Mammary epithelial cell (primary cell): ENCODE data around the gene ERV3-1.
"Not testable (repeated sequence)": the region's sequence is repeated elsewhere in the genome, so short reads cannot be mapped to it uniquely, and the experiment has no call there.

Source experiments
- CTCF ChIP-seq, 2 donors: IDR thresholded peaks in 1 of 2; conservative IDR thresholded peaks in 1 of 2; 2 replicates each; pipeline ENCODE4 v1.5.1; 2011 to 2012; ENCODE audit warnings: inconsistent platforms in 2 of 2, low read length in 2 of 2, mild to moderate bottlenecking in 2 of 2, control low read depth in 1 of 2, low read depth in 1 of 2; ENCODE audit not compliant: insufficient read depth in 1 of 2; ENCODE audit errors: extremely low read depth in 1 of 2
- EZH2 ChIP-seq: IDR thresholded peaks from 2 replicates; pipeline ENCODE4 v1.6.1; 2012; ENCODE audit warnings: low read length, inconsistent platforms, borderline replicate concordance

DNA sequence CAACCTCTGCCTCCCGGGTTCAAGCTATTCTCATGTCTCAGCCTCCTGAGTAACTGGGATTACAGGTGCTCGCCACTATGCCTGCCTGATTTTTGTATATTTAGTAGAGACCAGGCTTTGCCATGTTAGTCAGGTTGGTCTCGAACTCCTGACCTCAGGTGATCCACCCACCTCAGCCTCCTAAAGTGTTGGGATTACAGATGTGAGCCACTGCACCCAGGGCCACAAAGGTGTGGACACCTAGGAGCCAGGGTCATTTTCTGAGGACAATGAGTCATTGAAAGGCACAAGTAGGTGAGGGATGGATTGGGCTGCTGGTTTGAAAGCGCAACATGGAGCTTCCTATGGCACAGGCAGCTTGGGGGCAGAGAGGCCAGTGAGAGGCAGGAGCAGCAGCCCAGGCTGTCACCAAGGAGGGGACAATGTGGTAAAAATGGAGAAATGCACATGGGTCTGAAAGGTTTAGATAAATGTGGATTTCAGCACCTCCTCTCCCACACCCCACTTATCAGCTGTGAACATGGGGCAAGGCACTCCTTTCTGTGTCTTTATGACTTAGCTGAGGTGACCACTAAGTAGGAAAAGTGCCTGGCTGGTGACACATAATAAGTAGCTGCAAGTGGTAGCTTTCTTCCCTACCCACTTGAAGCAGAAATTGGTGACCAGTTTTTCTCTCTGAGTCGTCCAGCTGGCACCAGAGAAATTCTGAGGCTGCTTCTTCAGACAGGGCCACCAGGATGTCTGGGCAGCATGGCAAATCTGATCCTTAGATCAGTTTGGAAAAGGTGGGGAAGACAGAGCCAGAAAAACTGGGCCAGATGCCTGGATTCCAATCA lies 61.6 kb downstream of the ERV3-1 start:
- not testable (repeated sequence) for TF ChIP-seq CTCF (conservative IDR thresholded peaks at IDR 0.05 in 1 of 2, IDR thresholded peaks at IDR 0.05 in 1 of 2; ENCODE audit: extremely low read depth in 1 of 2, insufficient read depth in 1 of 2, low read depth in 1 of 2, low read length in 2 of 2); EZH2
